Measurements from ENCODE around the gene UBASH3B.
A peak's percentile ranks its signal among the peaks of the same experiment; 100 is the strongest.

UBASH3B gene

DNA sequence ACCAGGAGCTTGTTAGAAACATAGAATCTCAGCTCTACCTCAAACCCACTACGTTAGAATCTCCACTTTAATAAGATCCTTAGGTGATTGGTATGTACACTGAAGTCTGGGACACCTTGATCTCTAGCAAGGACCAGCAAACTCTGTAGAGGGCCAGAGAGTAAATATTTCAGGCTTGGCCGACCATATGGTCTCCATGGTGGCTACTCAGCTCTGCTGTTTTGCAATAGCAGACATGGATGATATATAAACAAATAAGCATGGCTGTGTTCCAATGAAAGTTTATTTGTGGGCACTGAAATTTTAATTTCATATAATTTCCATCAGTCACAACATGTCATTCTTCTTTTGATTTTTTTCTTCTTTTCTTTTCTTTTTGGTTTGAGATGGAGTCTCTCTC is 23.9 kb downstream of the UBASH3B start:
- no peak for DNase-seq

DNA sequence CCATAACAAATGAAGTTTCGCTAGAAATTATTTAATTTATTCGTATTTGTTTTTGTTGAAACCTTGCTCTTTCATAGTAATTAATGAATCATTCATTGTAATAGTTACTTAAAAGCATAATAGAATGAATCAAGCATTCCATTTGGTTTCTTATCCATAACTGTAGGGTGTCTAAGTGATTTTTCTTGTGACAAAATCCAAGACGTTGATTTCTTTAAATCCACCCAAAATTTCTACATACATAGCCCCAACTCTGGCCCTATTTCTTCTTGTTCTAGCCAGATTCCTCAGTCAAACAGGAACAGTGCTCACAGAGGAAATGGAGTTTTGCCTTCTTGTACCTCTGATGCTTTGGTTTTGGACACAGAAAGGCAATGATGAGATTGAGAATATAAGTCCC is 25.5 kb downstream of the UBASH3B start:
- no peak for DNase-seq

DNA sequence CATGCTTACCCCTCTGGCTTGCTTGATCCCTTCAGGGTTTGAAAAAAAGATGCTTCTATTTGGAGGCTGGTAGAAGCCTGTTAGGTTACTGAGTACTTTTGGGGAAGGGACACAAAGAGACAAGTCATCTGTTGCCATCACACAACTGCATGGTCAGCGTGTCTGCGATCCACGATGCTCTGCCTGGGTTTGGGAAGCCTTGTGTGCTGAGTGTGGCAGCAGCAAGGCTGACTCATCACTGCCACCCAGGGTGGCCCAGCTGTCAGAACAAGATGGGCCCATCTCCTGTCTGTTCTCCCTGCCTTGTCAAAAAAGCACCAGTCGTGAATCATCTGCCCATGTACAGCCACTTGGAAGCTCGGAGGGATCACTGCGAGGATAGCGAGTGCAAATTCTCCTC is 26.2 kb downstream of the UBASH3B start:
- DNase-seq: no peak

DNA sequence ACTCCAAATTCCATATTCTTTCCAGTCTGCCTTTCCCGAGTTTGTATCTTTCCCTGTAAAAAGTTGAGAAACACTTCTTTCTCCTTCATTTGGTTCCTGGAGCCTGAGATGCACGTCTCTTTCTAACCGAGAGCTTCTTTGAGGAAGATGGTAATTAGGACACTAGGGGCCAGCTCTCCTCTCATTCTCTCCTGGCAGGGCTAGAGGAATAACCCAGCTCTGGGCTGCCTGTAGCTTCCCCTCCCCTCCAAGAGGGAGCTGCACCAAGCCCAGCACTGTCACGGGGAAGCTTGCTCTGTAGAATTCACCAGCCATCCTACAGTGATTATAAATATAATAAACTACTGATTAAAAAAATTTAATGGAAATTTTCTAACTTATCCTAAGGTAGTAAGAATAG is 26.9 kb downstream of the UBASH3B start:
- DNase-seq: no peak

DNA sequence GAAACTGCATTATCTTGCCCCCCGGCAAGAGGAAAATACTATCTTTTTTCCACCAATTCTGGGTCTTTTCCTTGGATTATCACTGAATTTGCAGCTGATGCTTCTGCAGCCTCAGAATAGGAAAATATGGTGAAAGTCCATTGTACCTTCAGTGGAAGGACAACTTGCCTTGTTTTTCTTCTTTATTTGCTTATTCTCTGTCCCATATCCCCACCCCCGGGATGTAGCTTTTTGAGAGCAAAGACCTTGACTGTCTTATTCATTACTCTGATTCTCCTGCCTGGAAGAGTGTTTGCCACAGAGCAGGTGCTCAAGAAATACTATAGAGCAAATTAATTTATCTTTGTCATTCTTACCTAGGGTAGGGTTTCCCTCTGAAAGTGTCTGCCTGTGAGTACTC is 29.5 kb downstream of the UBASH3B start:
- no peak for DNase-seq

DNA sequence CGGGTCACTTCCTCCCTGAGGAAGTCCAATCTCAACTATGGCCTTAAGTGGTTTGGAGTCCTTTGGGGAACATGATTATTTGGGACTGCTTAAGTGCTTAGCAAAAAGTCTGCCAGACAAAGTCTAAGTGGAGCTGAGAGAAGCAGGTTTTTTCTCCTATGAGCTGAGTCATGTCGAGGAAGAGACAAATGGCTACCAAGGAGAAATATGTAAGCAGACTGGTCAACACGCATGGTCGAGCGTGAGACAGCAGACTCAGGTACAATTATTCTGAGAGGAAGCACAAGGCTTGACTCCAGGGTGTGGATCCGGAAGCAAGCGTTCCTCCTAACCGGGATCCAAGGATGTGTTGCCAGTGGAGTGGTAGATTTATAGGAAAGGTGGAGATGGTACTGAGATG is 30.6 kb downstream of the UBASH3B start:
- DNase-seq: no peak

DNA sequence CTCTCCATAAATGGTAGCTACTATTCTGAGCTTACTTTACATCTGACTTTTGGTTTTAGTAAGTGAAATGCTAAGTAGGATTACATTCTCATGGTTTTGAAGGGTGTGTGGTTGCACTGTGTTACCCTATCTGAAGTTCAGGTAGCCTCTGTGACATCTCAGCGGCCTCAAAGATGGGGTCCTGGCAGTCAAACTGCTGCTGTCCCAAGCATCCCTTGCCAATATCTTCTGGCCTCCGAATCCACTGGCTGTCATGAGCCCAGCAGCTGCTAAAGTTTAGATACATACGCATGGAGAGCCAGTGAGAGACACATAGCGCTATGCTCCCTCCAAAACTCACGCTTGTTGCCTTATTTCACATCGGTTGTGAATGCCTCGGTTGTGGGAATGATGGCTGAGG is 34.9 kb downstream of the UBASH3B start:
- no peak for DNase-seq

DNA sequence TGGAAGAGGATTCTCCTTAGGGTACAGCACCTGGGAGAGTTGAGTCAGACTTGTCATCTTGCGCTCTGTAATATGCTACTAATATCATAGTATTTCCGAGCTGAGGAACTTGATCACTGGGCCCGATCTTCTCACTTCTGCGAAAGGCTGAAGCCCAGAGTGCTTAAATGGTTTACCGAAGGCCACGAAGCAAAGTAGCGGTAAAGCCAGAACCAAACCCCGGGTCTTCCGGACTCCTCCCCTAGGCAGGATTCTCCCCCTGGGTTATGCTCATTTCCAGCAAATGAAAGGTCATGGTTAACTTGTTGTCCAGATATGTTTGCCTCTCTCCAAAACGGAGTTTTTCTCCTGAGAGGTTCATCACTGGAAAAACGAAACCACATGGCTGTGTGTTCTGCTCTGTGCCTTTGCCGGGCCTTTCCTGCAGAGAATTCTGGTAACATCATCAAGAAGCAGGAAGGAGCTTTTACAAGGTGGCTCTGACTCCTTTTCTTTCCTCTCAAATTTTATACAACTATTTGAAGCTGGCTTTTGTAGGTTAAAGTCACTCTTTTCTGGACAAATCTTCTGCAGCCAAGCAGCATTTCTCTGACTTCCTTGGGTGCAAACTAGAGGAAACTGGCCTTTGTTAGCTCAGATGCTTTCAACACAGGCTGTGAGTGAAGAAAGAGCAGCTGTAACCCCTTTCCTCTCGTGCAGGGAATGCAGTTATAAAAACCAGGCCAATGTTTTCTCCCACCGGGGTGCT is 35.5 kb downstream of the UBASH3B start:
- no peak for DNase-seq

DNA sequence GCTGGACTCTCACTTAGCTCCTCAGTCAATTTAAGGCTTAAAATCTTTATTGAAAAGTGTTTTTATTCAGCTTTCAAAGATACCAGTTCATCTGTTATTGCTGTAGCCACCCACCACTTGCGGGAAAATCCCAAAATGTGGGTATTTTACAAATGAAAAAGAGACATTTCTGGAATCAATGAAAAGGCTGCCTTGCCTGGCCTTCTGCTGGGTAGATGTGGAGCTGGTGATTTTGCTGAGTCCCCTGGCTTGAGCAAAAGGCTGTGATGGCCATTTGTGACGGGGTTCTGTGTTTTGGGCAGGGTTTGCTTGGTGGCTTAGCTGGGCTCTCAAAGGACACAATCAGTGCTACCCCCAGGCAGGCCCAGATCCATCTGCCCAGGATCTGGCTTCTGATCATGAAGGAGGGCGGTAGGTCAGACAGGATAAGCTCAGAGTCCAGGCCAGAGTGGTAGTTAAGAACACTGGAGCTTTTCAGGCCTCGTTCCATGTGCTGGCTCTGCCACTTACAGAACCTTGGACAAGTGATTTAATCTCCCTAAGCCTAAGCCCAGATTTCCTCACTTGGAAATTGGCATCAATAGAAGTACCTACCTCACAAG is 36.1 kb downstream of the UBASH3B start:
- DNase-seq: no peak

DNA sequence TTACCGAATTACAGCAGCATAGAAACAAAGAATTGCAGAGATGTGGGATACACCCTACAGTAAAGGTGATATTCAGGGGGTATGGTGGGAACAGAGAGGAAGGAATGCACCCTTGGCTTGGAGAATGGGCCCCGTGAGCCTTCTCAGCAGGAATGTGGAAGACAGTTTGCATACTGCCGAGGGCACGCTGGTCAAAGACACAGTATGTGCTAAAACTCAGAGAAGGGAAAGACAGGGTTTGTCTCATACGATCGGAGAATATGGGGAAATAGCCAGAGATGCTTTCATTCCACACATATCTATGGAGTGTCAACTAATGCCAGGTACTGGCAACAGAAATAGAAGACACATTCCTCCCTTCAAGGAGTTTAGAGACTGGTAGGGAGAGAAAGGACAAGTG is 36.9 kb downstream of the UBASH3B start:
- no peak for DNase-seq

DNA sequence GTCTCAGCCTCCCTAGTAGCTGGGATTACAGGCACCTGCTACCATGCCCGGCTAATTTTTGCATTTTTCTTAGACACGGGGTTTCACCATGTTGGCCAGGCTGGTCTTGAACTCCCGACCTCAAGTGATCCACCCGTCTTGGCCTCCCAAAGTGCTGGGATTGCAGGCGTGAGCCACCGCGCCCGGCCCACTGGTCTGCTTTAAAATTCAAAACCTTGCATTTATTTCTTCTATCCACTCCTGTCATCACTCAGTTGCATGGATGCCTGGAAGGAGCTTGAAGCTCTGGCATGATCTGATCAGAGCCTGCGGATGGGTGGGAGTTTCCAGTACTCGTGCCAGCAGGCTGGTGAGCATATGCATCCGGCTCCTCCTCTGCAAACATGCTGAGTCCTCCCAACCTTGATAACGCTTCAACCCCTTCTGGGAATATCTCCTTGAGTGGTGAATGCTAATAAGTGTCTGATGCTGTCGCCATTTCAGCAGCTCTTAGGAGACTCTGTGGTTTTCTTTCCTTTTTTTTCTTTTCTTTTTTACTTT is 39.6 kb downstream of the UBASH3B start:
- DNase-seq: no peak

DNA sequence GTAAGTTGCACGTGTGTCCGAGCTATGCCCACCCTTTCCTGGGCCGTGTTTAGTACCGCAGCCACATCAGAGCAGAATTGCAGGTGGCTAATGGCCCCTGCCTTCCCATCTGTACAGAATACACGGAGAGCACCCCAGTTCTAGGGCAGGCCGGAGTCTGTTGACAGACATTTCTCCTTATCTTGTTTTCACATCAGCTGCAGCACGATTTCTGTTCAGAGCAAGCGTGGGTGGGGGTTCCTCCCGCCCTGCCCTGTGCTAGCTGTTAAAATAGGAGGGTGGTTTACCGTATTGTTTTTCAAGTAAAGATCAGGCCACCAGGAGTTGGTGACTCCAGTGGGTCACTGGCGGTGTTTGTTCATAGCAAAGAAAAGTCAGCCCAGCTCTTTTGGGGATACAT is 41.1 kb downstream of the UBASH3B start:
- DNase-seq: peak; percentile 69

DNA sequence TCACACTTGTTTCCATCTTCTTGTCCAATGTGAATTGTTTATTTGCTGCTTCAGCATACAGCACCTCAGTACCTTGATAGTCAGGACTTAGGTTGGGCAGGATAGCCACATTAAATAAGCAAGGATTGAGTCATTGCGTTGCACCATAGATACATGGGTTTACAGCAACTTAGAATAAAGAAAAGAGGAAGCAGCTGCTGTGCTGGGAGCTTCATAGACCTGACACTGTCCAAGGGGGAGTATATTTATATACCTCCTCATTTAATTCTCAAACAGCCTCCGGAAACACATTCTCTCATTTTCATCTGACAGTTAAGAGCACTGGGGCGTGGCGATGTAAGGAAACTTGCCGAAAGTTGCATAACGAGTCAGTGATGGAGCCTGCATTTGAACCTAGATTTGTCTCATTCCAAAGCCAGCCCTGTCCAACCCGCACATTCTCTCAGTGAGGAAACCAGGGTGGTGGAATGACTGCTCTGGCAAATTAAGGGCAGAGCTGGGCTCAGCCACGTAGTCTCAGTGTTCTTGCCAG is 42.2 kb downstream of the UBASH3B start:
- no peak for DNase-seq

DNA sequence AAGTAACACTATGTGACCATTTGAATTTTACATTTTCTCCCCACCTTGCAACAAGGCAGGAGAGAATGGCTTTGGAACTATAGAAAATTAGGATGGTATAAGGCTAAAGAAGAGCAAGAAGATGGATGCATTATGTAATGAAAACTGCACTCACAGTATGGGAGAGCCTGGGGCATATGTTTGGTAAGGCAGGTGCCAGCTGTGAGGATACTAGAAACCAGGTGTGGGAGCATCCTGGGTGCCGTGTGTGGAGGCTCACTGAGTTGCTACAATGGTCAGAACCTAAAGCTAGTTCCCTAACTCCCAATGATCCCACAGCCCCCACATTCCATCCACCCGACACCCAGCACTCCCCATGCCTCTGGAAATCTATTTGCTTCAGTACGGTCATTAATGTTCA is 42.9 kb downstream of the UBASH3B start:
- no peak for DNase-seq

DNA sequence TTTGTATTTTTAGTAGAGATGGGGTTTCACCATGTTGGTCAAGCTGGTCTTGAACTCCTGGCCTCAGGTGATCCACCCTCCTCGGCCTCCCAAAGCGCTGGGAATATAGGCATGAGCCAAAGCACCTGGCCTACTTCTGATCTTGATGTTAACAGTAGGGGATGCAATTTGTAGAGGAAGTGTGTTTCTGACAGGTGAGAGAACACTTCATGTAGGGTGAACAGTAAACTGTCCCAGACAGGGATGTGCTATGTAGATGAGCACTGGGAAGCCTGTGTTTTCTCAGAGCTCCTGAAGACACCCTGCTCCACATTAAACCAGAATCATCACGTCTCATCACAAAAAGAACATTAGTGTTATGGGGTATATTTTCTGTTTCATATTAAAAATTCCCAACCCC is 45.1 kb downstream of the UBASH3B start:
- no peak for DNase-seq

DNA sequence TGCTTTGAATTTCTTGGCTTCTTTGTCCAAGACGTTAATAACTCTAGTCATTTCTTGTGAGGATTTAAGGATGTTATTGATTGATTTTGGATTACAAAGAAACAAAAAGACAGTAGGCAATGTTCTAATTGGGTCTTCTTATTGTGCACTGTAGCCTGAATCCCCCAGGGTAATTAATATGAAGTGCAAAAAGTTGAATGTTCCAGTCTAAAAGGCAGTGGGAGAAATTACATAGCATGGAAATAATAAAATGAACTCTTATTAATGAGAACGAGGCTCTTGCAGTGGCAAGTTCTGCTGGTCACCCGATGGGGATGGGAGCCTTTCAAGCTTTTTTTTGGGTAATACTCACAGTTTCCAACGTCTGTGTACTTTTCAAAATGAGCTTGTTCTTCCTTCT is 45.6 kb downstream of the UBASH3B start:
- DNase-seq: no peak

DNA sequence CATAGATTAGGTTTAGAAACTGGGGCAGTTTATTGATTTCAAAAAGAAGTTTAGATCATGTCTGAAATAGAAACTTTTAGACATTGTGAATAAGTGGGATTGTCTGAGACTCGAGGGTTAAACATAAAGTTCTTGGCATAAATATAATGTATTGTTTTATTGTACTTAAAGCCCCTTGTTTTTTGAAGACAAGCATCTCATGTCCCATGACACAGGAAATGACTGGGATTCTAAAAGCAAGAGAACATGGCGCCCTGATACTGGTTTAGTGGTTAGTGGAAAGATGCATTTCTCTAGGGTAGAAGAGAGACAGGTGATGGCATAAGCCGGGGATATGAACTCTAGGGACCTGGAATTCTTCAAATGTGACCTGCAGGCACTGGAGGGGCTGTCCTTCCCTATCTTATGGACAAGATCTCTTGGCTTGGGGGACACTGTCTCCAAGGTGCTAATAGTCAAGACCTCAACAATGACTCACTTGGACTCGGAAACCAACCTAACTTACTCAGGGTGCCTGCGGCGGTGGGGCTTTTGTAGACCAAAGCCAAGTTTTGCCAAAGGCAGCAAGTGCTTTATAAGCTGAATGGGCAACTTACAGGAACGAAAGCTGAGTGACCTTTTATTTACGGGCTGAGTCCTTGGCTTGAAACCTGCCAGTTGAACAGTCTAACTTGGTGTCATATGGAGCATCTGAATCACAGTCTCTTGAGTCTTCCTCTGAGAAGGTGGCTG is 48.2 kb downstream of the UBASH3B start:
- DNase-seq: peak; percentile 31

DNA sequence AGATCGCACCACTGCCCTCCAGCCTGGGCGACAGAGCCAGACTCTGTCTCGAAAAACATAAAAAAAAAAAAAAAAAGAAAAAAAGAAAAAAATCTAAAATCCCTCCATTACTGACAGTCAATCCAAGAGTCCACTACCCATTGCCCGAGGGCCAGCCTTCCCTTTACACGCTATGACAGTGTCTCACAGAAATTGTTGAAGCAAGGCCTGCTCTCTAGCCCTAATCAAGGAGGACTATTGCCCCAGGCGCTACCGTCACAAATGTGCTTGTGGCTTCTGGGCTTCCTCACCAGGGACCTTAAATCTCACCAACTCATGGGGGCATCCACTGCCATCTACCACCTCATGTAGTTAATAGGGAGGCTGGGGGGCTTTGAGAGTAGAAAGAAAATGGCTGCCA is 49.9 kb downstream of the UBASH3B start:
- no peak for DNase-seq

DNA sequence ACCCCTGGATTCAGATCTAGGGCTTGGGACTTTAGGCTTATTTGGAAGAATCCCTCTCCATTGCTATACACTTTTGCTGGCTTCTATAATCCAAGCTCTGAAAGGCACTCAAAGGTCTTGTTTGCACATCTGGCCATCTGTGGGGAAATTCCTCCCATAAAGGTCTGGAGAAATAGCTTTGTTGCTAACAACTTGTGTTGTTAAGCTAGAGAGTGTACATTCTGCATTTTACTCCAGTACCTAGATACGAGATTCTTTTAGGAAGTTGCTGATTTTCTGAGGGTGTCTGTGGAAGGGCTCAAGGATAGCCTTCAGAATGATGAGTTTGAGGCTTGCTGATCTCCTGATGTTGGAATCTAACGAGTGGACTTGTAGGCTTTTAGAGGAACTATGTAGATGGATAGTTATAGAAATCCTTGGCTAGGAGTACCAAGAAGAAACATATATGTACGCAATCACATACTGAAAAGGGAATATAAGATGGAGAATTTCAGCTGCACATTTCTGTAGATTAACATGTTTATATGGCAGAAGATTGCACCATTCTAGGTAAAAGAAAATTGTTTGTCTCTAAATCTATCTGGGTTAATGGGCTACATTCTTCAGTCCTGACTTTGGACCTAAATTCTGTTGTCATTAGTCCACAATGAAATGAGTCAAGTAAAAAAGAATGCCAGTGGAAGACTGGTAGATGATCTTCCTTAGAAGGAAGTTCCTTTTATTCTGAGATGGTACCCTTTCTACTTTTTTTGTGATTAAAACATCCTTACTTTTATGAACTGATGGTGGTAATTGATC is 51.0 kb downstream of the UBASH3B start:
- no peak for DNase-seq

DNA sequence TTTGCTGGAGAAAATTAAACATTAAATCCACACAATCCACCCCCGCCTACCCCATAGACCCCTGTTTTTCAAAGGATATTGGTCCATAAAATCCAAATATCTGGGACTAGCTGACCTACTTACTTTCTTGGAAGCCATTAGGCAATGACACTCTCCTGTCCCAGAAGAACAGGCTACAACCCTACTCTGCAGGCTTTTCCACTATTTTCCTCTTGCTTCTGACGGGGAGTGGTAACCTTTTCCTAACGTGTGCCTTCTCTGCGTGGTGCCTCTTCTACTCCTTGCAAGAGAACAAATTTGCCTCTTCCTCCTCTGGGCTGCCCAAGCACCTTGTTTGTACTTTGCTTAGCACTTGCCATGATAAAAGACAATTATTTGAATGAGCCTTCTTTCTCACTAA is 51.6 kb downstream of the UBASH3B start:
- no peak for DNase-seq

DNA sequence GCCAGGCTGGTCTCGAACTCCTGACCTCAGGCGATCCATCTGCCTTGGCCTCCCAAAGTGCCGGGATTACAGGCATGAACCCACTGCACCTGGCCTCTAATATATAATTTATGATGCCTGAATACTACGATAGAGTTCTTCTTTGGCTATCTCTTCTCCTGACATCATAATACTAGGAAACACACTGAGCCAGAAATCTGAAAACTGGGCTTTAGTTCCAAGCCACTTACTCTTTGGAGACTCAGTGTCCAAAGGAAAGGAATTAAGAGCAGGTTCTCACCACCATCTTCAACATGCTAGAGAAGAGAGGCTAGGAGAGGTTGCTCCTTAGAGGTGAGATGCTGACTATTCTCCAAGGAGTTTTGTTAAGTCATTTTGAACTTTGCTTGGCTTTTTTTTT is 52.4 kb downstream of the UBASH3B start:
- no peak for DNase-seq

DNA sequence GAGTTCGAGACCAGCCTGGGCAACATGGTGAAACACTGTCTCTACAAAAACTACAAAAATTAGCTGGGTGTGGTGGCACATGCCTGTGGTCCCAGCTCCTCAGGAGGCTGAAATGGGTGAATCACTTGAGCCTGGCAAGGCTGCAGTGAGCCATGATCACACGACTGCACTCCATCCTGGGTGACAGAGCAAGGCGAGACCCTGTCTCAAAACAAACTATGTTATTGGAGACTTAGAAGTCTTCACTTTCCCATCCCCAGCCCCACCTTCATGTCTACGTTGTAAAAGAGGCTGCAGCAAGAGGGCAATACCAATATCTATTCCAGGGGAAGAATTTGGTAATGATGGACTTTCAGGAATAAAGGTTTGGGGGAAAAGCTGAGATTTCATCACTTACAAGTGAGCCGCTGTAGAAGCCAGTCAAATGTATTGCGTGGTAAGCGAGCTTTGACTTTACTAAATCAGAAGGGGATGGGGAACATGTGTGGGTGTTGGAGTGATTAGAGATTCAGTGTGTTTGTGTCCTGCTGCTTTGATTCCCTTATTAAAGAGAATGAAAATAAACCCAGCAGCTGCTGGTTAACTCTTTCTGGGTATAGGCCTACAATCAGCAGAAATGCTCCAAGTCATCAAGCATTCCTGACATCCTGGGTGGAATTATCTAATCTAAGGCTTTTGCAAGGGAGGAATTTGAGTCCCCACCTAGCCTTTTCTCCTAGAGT is 53.7 kb downstream of the UBASH3B start:
- no peak for DNase-seq

Measured in stimulated activated naive CD4-positive, alpha-beta T cell treated with Interleukin-2 at 50 U/mL for 16 hours (primary cell).